Natural killer cell treated with Interleukin-12 subunit alpha and Interleukin-12 subunit beta and Interleukin-15 and Interleukin-18, amount 100 ng/mL, for 72 hours (primary cell): Measurements from ENCODE around the gene CFAP68. TPM values are rescaled to one million over a fixed set of nuclear protein-coding genes. Genes with fewer than 3 reads are reported as not detected.
A peak's percentile ranks its signal among the peaks of the same experiment; 100 is the strongest.

Source experiments
- ATAC-seq, 2 donors: fragments of 150-1000 bp; cut with Tn5 transposase in 1 of 2; sonication (Bioruptor Pico), chemical (Tn5 transposase) in 1 of 2; 2 replicates each; pipeline ENCODE4 v1.10.0; 2021
- DNase-seq: peaks from one replicate; pipeline ENCODE4 v3.0.0; 2022; ENCODE audit warnings: low spot score
- H3K27ac Mint-ChIP-seq, 2 donors: 1 replicate in 1 of 2; 2 replicates in 1 of 2; pipeline ENCODE4 v1.8.0; 2022; ENCODE audit warnings: mixed read lengths in 2 of 2, mild to moderate bottlenecking in 1 of 2, moderate library complexity in 1 of 2
- H3K27me3 Mint-ChIP-seq, 2 donors: 1 replicate in 1 of 2; 2 replicates in 1 of 2; pipeline ENCODE4 v1.8.0; 2022; ENCODE audit warnings: mixed read lengths in 2 of 2
- H3K36me3 Mint-ChIP-seq: one replicate; pipeline ENCODE4 v1.8.0; 2022; ENCODE audit warnings: mixed read lengths
- H3K4me1 Mint-ChIP-seq, 2 donors: 1 replicate in 1 of 2; 2 replicates in 1 of 2; pipeline ENCODE4 v1.8.0; 2022; ENCODE audit warnings: low read depth in 2 of 2, mixed read lengths in 2 of 2, mild to moderate bottlenecking in 1 of 2
- H3K4me3 Mint-ChIP-seq: one replicate; pipeline ENCODE4 v1.8.0; 2022; ENCODE audit warnings: mixed read lengths
- H3K9me3 Mint-ChIP-seq: 2 replicates; pipeline ENCODE4 v1.8.0; 2022; ENCODE audit warnings: mixed read lengths
- total RNA-seq, 2 donors: library from RNA; stranded (reverse); gene quantifications; one replicate each; pipeline ENCODE4 v1.2.3, GENCODE V29; 2022

CFAP68 gene
- total RNA-seq, 2 donors from 2014 or later = 8.4 to 11.8 TPM

- ATAC-seq = no peak
- H3K27ac Mint-ChIP-seq = no peak overlapping the region
- no peaks in the 10 kb centered on the region for H3K4me1 Mint-ChIP-seq
- no peaks in the 10 kb centered on the region for H3K27me3 Mint-ChIP-seq
- H3K9me3 Mint-ChIP-seq = no peaks in the 10 kb centered on the region
- DNase-seq = no peak
- H3K4me3 Mint-ChIP-seq = no peak overlapping the region
- H3K36me3 Mint-ChIP-seq = peaks cover 16% of the 10 kb centered on the region
Measured at GRCh38 chr11:111846636-111847035, 32.7 kb upstream of the CFAP68 start.

DNA sequence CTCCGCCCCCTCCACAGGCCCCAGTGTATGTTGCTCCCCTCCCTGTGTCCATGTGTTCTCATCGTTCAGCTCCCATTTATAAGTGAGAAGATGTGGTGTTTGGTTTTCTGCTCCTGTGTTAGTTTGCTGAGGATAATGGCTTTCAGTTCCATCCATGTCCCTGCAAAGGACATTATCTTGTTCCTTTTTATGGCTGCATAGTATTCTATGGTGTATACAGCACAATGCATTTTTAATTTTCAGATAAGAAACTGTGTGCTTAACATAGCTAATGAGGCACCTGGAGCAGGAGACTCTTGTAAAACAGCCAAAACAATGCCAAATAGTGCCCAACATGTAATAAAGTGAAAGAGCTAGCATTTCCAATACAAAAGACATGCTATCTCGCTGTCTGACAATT, 29.7 kb upstream of the CFAP68 start:
- no peaks in the 10 kb centered on the region for H3K27me3 Mint-ChIP-seq

DNA sequence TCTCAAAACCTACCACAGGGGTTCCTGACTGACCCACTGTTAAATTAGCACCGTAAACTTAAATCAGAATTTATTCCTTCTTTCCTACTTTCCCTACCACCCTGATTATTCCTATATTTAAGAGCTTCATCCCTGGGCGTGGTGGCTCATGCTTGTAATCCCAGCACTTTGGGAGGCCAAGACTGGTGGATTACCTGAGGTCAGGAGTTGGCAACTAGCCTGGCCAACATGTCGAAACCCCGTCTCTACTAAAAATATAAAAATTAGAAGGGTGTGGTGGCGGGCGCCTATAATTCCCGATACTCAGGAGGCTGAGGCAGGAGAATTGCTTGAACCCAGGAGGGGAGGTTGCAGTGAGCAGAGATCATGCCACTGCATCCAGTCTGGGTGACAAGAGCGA, 28.3 kb upstream of the CFAP68 start:
- Mint-ChIP-seq H3K27me3 (no peaks in the 10 kb centered on the region), H3K4me3 (no peak overlapping the region), H3K27ac (no peak overlapping the region), H3K4me1 (no peaks in the 10 kb centered on the region), H3K9me3 (no peaks in the 10 kb centered on the region), H3K36me3 (peaks cover 24% of the 10 kb centered on the region)
- ATAC-seq (no peak), DNase-seq (no peak)

More for the DNA sequence above, 29.7 kb upstream of the CFAP68 start:
- ATAC-seq (no peak), DNase-seq (no peak)
- Mint-ChIP-seq H3K27ac (no peak overlapping the region), H3K9me3 (no peaks in the 10 kb centered on the region), H3K4me3 (no peak overlapping the region), H3K36me3 (peaks cover 16% of the 10 kb centered on the region), H3K4me1 (no peaks in the 10 kb centered on the region)

- peaks cover 24% of the 10 kb centered on the region for H3K36me3 Mint-ChIP-seq
- no peak overlapping the region for H3K27ac Mint-ChIP-seq
- H3K4me1 Mint-ChIP-seq = no peaks in the 10 kb centered on the region
- no peak for ATAC-seq
- no peaks in the 10 kb centered on the region for H3K9me3 Mint-ChIP-seq
- H3K4me3 Mint-ChIP-seq = no peak overlapping the region
- no peak for DNase-seq
- H3K27me3 Mint-ChIP-seq = no peaks in the 10 kb centered on the region
Measured at GRCh38 chr11:111851636-111852035, 27.7 kb upstream of the CFAP68 start.

- Mint-ChIP-seq H3K4me1 (no peaks in the 10 kb centered on the region), H3K4me3 (no peak overlapping the region), H3K9me3 (no peaks in the 10 kb centered on the region), H3K36me3 (peaks cover 24% of the 10 kb centered on the region), H3K27ac (no peak overlapping the region), H3K27me3 (no peaks in the 10 kb centered on the region)
- DNase-seq = no peak
- ATAC-seq = no peak
Measured at GRCh38 chr11:111852103-111852502, 27.2 kb upstream of the CFAP68 start.

DNA sequence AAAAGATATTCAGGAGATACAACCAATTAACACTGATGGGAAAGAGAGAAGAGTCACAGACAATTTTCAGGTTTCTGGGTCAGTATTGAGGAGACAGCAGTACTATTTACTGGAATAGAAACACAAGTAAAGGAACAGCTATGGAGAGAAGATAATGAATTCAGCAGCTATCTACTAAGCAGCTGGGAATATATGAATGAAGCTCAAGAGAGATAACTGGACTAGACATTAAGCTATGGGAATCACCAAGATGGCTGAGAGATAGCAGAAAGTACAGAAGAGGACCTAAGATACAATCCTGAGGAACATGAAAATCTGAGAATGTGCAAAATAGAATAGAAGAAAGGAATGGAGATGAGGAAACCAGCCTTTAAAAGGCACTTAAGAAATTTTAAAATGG, 23.8 kb upstream of the CFAP68 start:
- peaks cover 25% of the 10 kb centered on the region for H3K36me3 Mint-ChIP-seq
- no peak for DNase-seq
- H3K27ac Mint-ChIP-seq = no peak overlapping the region
- no peaks in the 10 kb centered on the region for H3K9me3 Mint-ChIP-seq
- ATAC-seq = no peak
- no peak overlapping the region for H3K4me3 Mint-ChIP-seq
- no peaks in the 10 kb centered on the region for H3K27me3 Mint-ChIP-seq
- no peaks in the 10 kb centered on the region for H3K4me1 Mint-ChIP-seq

- DNase-seq (no peak), ATAC-seq (no peak)
- H3K27ac Mint-ChIP-seq = no peak overlapping the region
- no peak overlapping the region for H3K4me3 Mint-ChIP-seq
- no peaks in the 10 kb centered on the region for H3K9me3 Mint-ChIP-seq
- peaks cover 14% of the 10 kb centered on the region for H3K36me3 Mint-ChIP-seq
- H3K4me1 Mint-ChIP-seq = no peaks in the 10 kb centered on the region
- H3K27me3 Mint-ChIP-seq = no peaks in the 10 kb centered on the region
Measured at GRCh38 chr11:111860257-111860656, 19.1 kb upstream of the CFAP68 start.

DNA sequence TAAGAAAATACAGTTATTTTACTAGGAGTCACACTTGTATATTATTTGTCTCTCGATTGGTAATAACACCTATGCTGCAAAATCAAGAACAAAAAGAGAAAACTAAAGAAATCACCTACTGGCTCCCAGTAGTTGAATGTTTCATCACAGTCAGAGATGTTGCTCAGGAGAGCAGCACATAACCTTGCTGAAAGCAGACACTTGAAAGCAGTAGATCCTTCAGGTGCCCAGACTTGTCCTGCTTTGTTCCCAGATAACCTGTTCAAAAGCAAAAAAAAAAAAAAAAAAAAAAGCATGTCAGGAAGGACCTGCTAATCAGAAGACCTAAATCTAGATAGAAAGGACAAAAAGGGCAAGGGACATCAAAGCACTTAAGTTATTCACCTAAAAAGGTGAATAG, 9.2 kb upstream of the CFAP68 start:
- no peak for DNase-seq
- no peak overlapping the region for H3K4me3 Mint-ChIP-seq
- no peak for ATAC-seq
- peaks cover 25% of the 10 kb centered on the region in 2 donors for H3K4me1 Mint-ChIP-seq
- H3K36me3 Mint-ChIP-seq = peaks cover 11% of the 10 kb centered on the region
- peak overlapping the region; percentile 87 to 96 for H3K27ac Mint-ChIP-seq
- H3K9me3 Mint-ChIP-seq = no peaks in the 10 kb centered on the region
- H3K27me3 Mint-ChIP-seq = no peaks in the 10 kb centered on the region

- DNase-seq (no peak), ATAC-seq (no peak)
- Mint-ChIP-seq H3K36me3 (peaks cover 11% of the 10 kb centered on the region), H3K4me3 (peak overlapping the region; percentile 97), H3K27ac (peak overlapping the region; percentile 87 to 96), H3K9me3 (no peaks in the 10 kb centered on the region), H3K27me3 (no peaks in the 10 kb centered on the region), H3K4me1 (peaks cover 25% of the 10 kb centered on the region in 2 donors)
Measured at GRCh38 chr11:111870522-111870885, 8.8 kb upstream of the CFAP68 start.

- DNase-seq = peak; percentile 86
- Mint-ChIP-seq H3K4me1 (peaks cover 25% of the 10 kb centered on the region in 2 donors), H3K9me3 (no peaks in the 10 kb centered on the region), H3K36me3 (peaks cover 11% of the 10 kb centered on the region), H3K4me3 (peak within 1 kb of the TSS; percentile 97), H3K27ac (peak within 1 kb of the TSS; percentile 87 to 96), H3K27me3 (no peaks in the 10 kb centered on the region)
- ATAC-seq = peak; percentile 97
Measured at GRCh38 chr11:111870886-111871692, 8.3 kb upstream of the CFAP68 start, which contains the start of gene ALG9. Gene ALG9 (minus strand): TSS chr11:111871581. CDS start chr11:111871482, 99 bp downstream.

DNA sequence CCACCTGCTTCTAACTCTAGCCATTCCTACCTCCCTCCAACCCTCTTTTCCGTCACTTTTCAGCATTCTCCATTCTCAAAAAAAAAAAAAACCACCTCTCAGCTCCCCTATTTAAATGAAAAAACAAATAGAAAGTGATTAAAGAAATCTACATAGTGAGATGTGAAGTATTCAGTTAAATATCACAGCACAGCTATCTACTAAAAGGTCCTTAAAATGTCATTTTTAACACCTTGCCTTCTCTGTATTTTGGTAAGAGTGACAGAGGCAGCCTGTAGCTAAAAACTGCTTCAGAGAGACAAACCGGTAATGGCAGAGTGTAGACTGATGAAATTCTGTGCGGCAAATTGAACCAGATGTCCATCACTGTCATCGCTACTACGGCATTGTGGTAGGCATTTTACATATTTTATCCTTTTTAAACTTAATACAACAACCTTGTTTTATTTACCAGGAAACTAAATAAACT, 7.6 kb upstream of the CFAP68 start:
- ATAC-seq (no peak), DNase-seq (no peak)
- no peaks in the 10 kb centered on the region for H3K9me3 Mint-ChIP-seq
- H3K36me3 Mint-ChIP-seq = peaks cover 5% of the 10 kb centered on the region
- no peaks in the 10 kb centered on the region for H3K27me3 Mint-ChIP-seq
- H3K27ac Mint-ChIP-seq = peak overlapping the region; percentile 87 to 96
- peaks cover 25% of the 10 kb centered on the region in 2 donors for H3K4me1 Mint-ChIP-seq
- peak overlapping the region; percentile 97 for H3K4me3 Mint-ChIP-seq

DNA sequence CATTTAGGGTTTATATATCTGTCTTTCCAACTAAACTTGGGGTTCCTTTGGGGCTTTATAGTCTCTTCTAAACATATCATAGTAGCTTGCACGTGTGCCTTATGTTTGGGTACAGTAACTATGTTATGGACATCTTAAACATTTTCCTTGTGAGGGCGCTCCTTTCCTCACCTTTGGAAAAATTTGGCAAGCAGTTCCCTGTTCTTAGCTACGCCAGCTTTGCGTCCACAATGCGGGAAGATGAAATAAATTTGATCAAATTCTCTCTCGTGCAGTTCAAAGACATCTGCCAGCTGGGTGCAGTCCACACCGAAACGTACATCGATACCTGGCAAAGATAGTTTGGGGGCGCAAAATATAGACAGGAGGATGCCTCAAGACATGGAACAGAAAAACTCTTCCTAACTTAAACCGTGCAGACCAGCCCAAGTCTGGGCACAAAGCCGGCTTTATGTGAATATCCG, 924 bp upstream of the CFAP68 start:
- ATAC-seq = no peak
- Mint-ChIP-seq H3K27me3 (no peaks in the 10 kb centered on the region), H3K36me3 (peaks cover 5% of the 10 kb centered on the region), H3K9me3 (peaks cover 3% of the 10 kb centered on the region), H3K4me1 (peaks cover 15% of the 10 kb centered on the region in 2 donors), H3K27ac (peak overlapping the region; percentile 95 to 96), H3K4me3 (peak overlapping the region; percentile 96)
- no peak for DNase-seq

DNA sequence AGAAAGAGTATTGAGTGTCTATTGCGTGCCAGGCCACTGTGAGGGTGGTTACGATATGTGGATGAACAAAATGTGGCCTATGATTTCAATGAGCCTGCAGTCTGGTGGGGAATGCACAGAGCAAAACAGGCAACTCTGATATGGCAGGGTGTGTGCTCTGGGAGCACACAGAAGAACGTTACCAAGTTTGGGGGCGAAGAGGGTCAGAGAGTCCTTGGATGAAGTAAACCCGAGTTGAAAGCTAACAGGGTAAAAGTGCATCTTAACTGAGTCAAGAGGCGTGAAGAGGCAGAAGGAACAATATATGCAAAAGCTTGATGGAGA, 258 bp downstream of the CFAP68 start:
- H3K4me3 Mint-ChIP-seq = peak overlapping the region; percentile 96
- ATAC-seq = no peak

DNA sequence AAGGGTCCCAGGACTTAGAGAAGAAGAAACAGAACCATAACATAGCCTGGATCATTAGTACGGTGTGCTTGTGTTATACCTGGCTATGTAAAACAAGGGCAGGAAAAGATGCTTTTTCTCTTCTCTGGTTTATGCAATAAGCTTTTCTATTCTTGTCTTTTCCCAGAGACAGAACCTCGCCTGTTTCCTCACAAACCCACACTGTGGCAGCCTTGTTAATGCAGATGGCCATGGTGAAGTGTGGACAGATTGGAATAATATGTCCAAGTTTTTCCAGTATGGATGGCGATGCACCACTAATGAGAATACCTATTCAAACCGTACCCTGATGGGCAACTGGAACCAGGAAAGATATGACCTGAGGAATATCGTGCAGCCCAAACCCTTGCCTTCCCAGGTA, 2.9 kb downstream of the CFAP68 start:
- H3K27me3 Mint-ChIP-seq = no peaks in the 10 kb centered on the region
- H3K4me1 Mint-ChIP-seq = peaks cover 13 to 15% of the 10 kb centered on the region in 2 donors
- no peak for DNase-seq
- H3K27ac Mint-ChIP-seq = no peak overlapping the region
- ATAC-seq = no peak
- peaks cover 5% of the 10 kb centered on the region for H3K36me3 Mint-ChIP-seq
- peaks cover 3% of the 10 kb centered on the region for H3K9me3 Mint-ChIP-seq
- no peak overlapping the region for H3K4me3 Mint-ChIP-seq

More for the DNA sequence above, 258 bp downstream of the CFAP68 start:
- Mint-ChIP-seq H3K27me3 (no peaks in the 10 kb centered on the region), H3K4me1 (peaks cover 13 to 15% of the 10 kb centered on the region in 2 donors), H3K36me3 (peaks cover 5% of the 10 kb centered on the region), H3K9me3 (peaks cover 3% of the 10 kb centered on the region), H3K27ac (peak overlapping the region; percentile 95 to 96)
- no peak for DNase-seq
